Esophagus muscularis mucosa (tissue), 4 donors: ENCODE data around the gene ATP8B3. TPM values are rescaled to one million over a fixed set of nuclear protein-coding genes. Genes with fewer than 3 reads are reported as not detected.
A peak's percentile ranks its signal among the peaks of the same experiment; 100 is the strongest.

Source experiments
- DNase-seq: peaks from one replicate; pipeline ENCODE4 v3.0.0-alpha.2; 2017; ENCODE audit errors: extremely low spot score
- H3K27ac ChIP-seq, 4 donors: fragments of 200-600 bp; sonication (generic); replicated peaks in 1 of 4; 1 replicate in 3 of 4; 2 replicates in 1 of 4; pipeline ENCODE4 v1.5.1; 2016 to 2019; ENCODE audit warnings: mild to moderate bottlenecking in 1 of 4
- H3K27me3 ChIP-seq, 4 donors: fragments of 200-600 bp; sonication (generic); one replicate each; pipeline versions ENCODE4 v1.5.1 to v1.6.0; 2016 to 2019
- H3K36me3 ChIP-seq, 4 donors: fragments of 200-600 bp; sonication (generic); one replicate each; pipeline ENCODE4 v1.5.1; 2016 to 2019
- H3K4me1 ChIP-seq, 4 donors: fragments of 200-600 bp; sonication (generic); one replicate each; pipeline ENCODE4 v1.5.1; 2016 to 2019
- H3K4me3 ChIP-seq, 4 donors: fragments of 200-600 bp; sonication (generic); 1 replicate in 2 of 4; 2 replicates in 2 of 4; pipeline ENCODE4 v1.5.1; 2016 to 2019; ENCODE audit warnings: mild to moderate bottlenecking in 4 of 4, moderate library complexity in 1 of 4
- H3K9me3 ChIP-seq, 4 donors: fragments of 200-600 bp; sonication (generic); 1 replicate in 3 of 4; 2 replicates in 1 of 4; pipeline ENCODE4 v1.5.1; 2016 to 2019
- EP300 ChIP-seq: sonication (generic); formaldehyde crosslinking; IDR thresholded peaks from one replicate; pipeline ENCODE4 v1.6.1; 2017; ENCODE audit warnings: antibody characterized with exemption
- POLR2A ChIP-seq: fragments of 450-650 bp; IDR thresholded peaks from one replicate; pipeline ENCODE4 v1.6.1; 2017; ENCODE audit warnings: antibody characterized with exemption, moderate library complexity, mild to moderate bottlenecking, low read depth
- POLR2AphosphoS5 ChIP-seq, 2 donors: sonication (generic); formaldehyde crosslinking; IDR thresholded peaks; one replicate each; pipeline ENCODE4 v1.6.1; 2017; ENCODE audit warnings: antibody characterized with exemption in 2 of 2
- WGBS: methylation state at CpG from one replicate; pipeline ENCODE4 v1.1.5; 2018; 5-methylcytosine and 5-hydroxymethylcytosine counted together
- intact Hi-C: fragments of 100-400 bp; cut with DNase I; formaldehyde crosslinking; loops from one replicate; pipeline ENCODE4 v1.15.1; 2023
- total RNA-seq, 4 donors: library from RNA; depleted of rRNA; stranded (reverse); fragments of >200 nt; gene quantifications; one replicate each; pipeline versions ENCODE4 v1.1.0 to v1.2.1, GENCODE V29; 2016
- TF ChIP-seq, protein P1 (sequence below), 3 experiments: fragments of 200-600 bp in 2 of 3; fragments of 450-650 bp in 1 of 3; sonication (generic) in 2 of 3; IDR thresholded peaks; one replicate each; pipeline ENCODE4 v1.5.1; 2017 to 2019; ENCODE audit warnings: antibody characterized with exemption in 3 of 3, mild to moderate bottlenecking in 2 of 3, moderate library complexity in 1 of 3

The ATP8B3 gene
- total RNA-seq, 4 donors from 2014 or later: 0.19 to 0.92 (median 0.66) TPM

DNA sequence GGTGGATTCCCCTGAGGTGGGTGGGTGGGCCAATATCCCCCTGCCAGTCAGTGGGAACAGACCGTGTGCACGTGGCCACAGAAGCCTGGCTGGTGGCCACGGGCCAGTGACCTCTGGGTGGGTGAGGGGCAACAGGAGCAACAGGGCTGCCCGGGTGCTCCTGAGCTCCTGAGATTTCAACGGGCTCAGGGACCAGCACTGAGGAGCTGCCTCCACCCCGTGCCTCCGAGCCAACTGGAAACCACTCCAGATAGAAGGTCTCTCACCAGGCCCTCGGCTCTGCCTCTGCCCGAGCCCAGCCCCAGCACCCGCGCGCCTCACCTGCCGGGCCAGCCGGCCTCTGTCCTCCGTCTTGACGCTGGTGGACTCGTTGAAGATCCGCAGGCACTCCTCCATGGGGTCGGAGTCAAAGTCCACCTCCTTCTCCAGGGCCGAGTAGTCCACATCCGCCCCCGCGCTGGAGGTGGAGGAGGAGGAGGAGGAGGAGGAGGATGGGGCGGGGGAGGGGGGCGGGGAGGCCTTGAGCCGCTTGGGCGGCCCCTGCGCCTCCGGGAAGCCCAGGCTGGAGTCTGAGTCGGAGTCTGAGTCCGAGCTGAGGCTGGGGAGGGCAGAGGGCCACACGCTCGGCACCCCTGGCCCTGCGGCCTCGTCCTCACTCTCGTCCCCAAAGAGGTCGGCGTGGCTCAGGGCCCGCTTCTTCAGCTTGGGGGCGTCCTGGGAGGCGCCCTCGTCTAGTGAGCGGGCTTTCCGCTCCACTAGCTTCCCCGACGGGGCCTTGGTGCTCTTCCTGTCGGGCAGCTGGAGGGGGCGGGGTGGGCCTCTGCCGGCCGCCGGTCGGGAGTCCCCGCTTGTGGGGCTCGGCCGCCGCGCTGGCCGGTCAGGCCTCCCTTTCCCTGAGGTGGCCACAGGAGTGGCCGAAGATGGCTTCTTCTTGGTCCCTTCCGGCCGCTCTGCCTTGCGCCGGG, 14.8 kb upstream of the ATP8B3 start:
- Histone ChIP-seq H3K4me3 (no peak overlapping the region), H3K4me1 (peaks cover 8 to 21% (median 16%) of the 10 kb centered on the region in 4 donors), H3K36me3 (peaks cover 29 to 89% (median 84%) of the 10 kb centered on the region in 4 donors), H3K27me3 (no peaks in the 10 kb centered on the region), H3K9me3 (no peaks in the 10 kb centered on the region), H3K27ac (no peak overlapping the region)
- intact Hi-C loops: loop anchor here (10.0 kb wide), 1 partner anchor 152 kb away; no protein-coding TSS in a partner anchor
- TF ChIP-seq EP300: no peak
- TF ChIP-seq POLR2A: no peak
- TF ChIP-seq, protein P1, sequence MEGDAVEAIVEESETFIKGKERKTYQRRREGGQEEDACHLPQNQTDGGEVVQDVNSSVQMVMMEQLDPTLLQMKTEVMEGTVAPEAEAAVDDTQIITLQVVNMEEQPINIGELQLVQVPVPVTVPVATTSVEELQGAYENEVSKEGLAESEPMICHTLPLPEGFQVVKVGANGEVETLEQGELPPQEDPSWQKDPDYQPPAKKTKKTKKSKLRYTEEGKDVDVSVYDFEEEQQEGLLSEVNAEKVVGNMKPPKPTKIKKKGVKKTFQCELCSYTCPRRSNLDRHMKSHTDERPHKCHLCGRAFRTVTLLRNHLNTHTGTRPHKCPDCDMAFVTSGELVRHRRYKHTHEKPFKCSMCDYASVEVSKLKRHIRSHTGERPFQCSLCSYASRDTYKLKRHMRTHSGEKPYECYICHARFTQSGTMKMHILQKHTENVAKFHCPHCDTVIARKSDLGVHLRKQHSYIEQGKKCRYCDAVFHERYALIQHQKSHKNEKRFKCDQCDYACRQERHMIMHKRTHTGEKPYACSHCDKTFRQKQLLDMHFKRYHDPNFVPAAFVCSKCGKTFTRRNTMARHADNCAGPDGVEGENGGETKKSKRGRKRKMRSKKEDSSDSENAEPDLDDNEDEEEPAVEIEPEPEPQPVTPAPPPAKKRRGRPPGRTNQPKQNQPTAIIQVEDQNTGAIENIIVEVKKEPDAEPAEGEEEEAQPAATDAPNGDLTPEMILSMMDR (IDR thresholded peaks at IDR 0.05): no peak
- TF ChIP-seq POLR2AphosphoS5 (IDR thresholded peaks at IDR 0.05): no peak
- 63% methylated on average over 60 of the region's 63 CpGs for WGBS
- no peak for DNase-seq

GRCh38 chr19:1825909-1826556, 14.0 kb upstream of the ATP8B3 start:
- no peak for TF ChIP-seq POLR2AphosphoS5 (IDR thresholded peaks at IDR 0.05)
- TF ChIP-seq POLR2A: no peak
- no peak for TF ChIP-seq EP300
- TF ChIP-seq, protein P1 (IDR thresholded peaks at IDR 0.05): peak; percentile 88 to 92 (median 89)
- Histone ChIP-seq H3K4me3 (no peak overlapping the region), H3K9me3 (no peaks in the 10 kb centered on the region), H3K27me3 (no peaks in the 10 kb centered on the region), H3K4me1 (peaks cover 8 to 21% (median 16%) of the 10 kb centered on the region in 4 donors), H3K27ac (no peak overlapping the region), H3K36me3 (peaks cover 36 to 94% (median 91%) of the 10 kb centered on the region in 4 donors)
- intact Hi-C loops: loop anchor here (2.0 to 10.0 kb wide), 2 partner anchors 37 to 151 kb away; no protein-coding TSS in a partner anchor
- DNase-seq: no peak
- 25% methylated on average over 10 of the region's 15 CpGs for WGBS

DNA sequence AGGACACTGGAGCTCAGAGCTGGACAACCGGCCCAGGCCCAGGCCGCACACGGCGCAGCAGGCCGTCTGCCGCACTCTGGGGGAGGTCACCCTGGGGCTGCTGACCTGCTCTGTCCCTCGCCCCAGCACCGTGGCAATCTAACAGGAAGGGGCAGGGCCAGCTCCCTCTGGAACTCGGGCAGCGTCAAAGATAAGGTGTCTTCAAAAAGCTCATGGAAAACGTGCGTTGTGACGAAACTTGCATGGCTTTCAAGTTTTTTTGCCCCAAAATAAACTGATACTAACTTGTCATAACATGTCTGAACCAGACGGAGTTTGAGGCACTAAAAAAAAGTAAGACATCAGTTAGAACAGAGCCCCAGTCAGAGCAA, 12.2 kb upstream of the ATP8B3 start:
- intact Hi-C loops: loop anchor here (2.0 to 10.0 kb wide), 2 partner anchors 35 to 149 kb away; no protein-coding TSS in a partner anchor
- Histone ChIP-seq H3K36me3 (peaks cover 54 to 98% (median 95%) of the 10 kb centered on the region in 4 donors), H3K27me3 (no peaks in the 10 kb centered on the region), H3K4me3 (no peak overlapping the region), H3K9me3 (no peaks in the 10 kb centered on the region), H3K27ac (no peak overlapping the region), H3K4me1 (peaks cover 8 to 21% (median 16%) of the 10 kb centered on the region in 4 donors)
- TF ChIP-seq EP300: no peak
- TF ChIP-seq POLR2A: no peak
- TF ChIP-seq, protein P1 (IDR thresholded peaks at IDR 0.05): no peak
- TF ChIP-seq POLR2AphosphoS5 (IDR thresholded peaks at IDR 0.05): no peak
- DNase-seq: no peak
- WGBS: 81% methylated on average over 14 of the region's 14 CpGs

DNA sequence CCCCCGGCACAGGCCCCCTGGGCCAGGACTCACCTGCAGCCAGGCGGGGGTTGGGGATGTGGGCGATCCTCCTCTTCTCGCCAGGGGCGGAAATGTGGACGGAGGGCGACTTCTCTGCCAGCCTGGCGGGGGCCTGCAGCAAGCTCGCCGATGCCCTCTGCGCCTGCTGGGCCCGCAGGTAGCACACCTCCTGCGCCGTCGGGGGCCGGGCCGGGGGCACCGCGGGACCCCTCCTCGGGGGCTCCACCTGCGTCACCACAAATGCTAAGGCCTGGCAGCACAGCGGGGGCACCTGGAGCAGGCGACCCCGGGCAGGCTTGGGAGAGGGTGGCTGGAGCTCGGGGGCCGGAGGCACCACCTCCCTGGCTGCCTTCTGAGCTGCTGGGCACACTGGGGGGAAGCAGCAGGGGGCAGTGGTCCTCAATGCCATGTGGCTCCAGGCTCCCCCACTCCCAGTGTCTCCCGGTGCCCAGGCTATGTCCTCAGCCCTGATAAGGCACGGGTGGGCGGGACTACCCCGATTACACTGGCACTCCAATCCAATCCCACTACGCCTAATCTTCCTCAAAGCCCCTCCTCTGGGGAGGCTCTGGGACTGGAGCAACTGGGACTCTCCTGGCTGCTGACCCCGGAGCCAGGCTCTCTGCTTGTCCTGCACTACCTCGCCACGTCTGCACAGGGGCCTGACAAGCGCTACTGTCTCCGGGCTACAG, 11.6 kb upstream of the ATP8B3 start:
- Histone ChIP-seq H3K4me1 (peaks cover 8 to 21% (median 16%) of the 10 kb centered on the region in 4 donors), H3K36me3 (peaks cover 59 to 100% (median 96%) of the 10 kb centered on the region in 4 donors)
- intact Hi-C loops: loop anchor here (2.0 to 10.0 kb wide), 2 partner anchors 35 to 149 kb away; no protein-coding TSS in a partner anchor

More for the DNA sequence above, 11.6 kb upstream of the ATP8B3 start:
- Histone ChIP-seq H3K9me3 (no peaks in the 10 kb centered on the region), H3K4me3 (no peak overlapping the region), H3K27me3 (no peaks in the 10 kb centered on the region), H3K27ac (no peak overlapping the region)
- DNase-seq: no peak
- 92% methylated on average over 34 of the region's 36 CpGs for WGBS
- TF ChIP-seq, protein P1 (IDR thresholded peaks at IDR 0.05): no peak
- TF ChIP-seq POLR2A: no peak
- no peak for TF ChIP-seq EP300
- no peak for TF ChIP-seq POLR2AphosphoS5 (IDR thresholded peaks at IDR 0.05)
